Adipose tissue (tissue), 3 donors: ENCODE measurements around the gene HOMER2. TPM values are rescaled to one million over a fixed set of nuclear protein-coding genes. Genes with fewer than 3 reads are reported as not detected.

ENCODE experiments used
- H3K27ac ChIP-seq: one replicate; pipeline ENCODE4 v1.5.1; 2013; ENCODE audit warnings: low read depth, low read length
- WGBS, 3 donors: extraction: QIAGEN DNeasy Blood & Tissue Kit; methylation state at CpG; one replicate each; pipeline ENCODE4 v1.1.7; 2013; 5-methylcytosine and 5-hydroxymethylcytosine counted together
- polyA plus RNA-seq, 3 donors: library from polyadenylated mRNA; stranded (reverse); fragments of 200-250 nt; gene quantifications; one replicate each; pipeline ENCODE4 v1.2.3, GENCODE V29; 2013
- donor health status: healthy with polysubstance abuse.
- donor health status: Bipolar disorder and iron deficiency.
- donor health status: healthy.

HOMER2 gene
- polyA plus RNA-seq, 3 donors, result 2.8 to 84.9 (median 5.3) TPM

DNA sequence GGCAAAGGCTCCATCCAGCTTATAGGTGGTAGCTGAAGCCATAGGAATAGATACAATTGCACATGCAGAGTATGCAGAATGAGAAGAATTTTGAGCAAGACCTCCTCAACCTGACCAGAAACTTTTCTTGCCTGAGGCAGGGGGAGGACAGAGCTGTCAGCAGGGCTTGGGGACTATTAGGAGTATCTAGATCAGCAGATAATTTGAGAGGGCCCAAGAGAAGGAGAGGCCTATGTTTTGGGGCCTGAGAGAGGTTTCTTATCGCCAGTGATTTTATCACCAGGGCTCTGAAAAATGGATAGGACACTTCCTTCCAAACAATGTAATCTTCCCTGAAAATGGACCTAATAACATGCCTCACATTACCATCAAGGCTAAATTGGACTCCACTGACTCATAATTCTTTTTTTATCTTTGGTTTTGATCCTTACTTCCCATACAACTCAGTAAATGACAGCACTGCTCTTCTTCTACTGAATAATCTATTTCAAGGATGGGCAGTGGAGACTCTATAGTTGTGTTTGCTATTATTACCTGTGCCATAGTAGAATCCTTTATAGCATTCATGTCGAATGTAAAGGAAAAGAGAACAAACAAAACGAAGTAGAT is 17.7 kb upstream of the HOMER2 start:
- no peak overlapping the region for H3K27ac ChIP-seq
- 31 to 59% (median 57%) methylated on average over 3 of the region's 3 CpGs for WGBS, 3 donors

DNA sequence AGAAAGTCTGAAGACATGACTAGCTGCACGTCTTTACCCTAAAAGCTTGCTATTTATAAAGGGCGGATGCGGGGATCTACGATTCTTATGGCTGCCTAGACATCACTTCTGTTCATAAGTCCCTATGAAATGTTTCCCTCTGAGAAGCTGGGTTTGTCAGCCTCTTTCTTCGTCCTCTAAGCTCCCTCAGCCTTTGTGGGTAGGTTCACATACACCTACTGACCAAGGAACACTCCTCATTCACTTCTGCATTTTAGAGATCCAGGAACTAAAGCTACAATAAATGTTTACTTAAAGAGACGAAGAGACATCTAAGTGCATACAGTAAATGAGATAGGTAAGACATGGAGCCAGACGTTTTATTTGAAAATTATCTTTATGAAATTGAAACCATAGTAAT is 16.8 kb upstream of the HOMER2 start:
- WGBS, 3 donors, result 75 to 78% (median 78%) methylated on average over 7 of the region's 7 CpGs
- H3K27ac ChIP-seq, result no peak overlapping the region

- 61 to 95% (median 64%) methylated on average over 4 of the region's 4 CpGs for WGBS, 3 donors
- H3K27ac ChIP-seq, result no peak overlapping the region
These were observed 15.5 kb upstream of the HOMER2 start for GRCh38 chr15:82968066-82968465.

- H3K27ac ChIP-seq, result no peak overlapping the region
- 60 to 91% (median 62%) methylated on average over 4 of the region's 4 CpGs for WGBS, 3 donors
These were observed 14.2 kb upstream of the HOMER2 start for GRCh38 chr15:82966671-82967071.

DNA sequence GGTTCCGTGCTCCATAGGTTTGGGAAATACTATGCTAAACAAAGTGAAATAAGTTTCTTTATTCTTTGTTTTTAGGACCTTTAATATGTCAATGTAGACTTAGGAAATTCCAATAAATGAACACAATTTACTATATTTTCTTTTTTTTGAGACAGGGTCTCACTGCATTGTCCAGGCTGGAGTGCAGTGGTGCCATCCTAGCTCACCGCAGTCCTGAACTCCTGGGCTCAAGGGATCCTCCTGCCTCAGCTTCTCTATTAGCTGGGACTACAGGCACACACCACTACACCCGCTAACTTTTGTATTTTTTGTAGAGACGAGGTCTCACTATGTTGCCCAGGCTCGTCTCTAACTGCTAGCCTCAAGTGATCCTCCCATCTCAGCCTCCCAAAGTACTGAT is 12.4 kb upstream of the HOMER2 start:
- 97 to 99% (median 97%) methylated on average over 5 of the region's 5 CpGs for WGBS, 3 donors

DNA sequence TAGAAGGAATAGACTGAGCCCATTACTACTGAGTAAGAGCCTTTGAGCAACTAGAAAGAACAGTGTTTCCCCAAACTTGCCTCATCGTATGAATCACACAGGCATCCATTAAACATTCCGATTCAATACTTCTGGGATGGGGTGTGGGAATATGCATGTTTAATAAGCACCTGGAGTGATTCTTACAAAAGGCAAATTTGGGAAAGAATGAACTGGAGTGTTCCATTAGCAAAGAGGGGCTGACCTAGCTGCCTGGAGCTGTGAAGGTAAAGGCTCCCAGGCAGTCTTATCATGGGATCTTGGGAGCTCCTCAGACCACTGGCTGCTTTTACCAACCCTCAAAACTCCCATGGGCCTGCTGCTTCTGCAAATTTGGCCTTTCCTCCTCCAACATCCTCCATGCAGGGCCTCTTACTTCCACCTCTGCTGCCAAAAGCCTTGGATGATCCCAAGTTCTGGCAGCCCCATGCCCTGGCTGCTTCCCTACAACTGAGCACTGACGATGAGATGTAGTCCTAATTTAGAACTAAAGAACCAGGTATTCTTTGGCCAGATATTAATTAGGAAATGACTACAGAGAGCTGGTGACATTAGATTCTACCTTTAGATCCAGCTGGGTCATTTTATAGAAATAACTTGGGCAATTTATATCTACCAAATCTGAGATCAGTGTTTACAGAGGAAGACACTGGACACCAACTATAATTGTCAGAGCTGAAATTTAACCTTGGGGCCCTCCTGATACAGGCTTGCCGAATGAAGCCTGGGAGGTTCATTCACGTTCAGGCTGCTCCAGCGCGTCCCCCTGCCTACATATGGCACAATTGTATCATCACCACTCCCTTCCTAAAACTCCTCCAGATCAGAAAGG is 11.2 kb upstream of the HOMER2 start:
- 77 to 82% (median 80%) methylated on average over 7 of the region's 7 CpGs for WGBS, 3 donors
- H3K27ac ChIP-seq, result no peak overlapping the region

More for the DNA sequence above, 12.4 kb upstream of the HOMER2 start:
- H3K27ac ChIP-seq, result no peak overlapping the region

DNA sequence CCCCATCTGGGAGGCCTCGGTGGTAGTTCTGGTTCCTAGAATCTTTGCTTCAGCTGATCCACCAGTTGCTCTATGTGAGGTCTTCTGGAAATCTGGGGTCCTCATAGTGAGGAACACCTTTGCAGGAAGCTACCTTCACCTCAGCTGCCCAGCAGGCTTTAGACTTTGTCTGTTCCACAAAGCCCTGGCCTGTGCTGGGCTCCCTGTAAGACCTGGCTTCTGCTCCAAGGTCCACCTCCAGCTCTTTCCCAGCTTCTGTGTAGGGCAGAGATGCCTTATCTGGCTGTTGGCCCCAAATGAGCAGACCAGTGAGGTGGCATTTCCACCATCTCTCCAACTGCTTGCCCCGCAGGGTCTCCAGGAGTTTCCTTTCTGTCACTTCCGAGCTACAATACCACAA is 8.2 kb upstream of the HOMER2 start:
- 41 to 68% (median 66%) methylated on average over 3 of the region's 3 CpGs for whole genome bisulfite sequencing, 3 donors
- no peak overlapping the region for H3K27ac ChIP-seq

DNA sequence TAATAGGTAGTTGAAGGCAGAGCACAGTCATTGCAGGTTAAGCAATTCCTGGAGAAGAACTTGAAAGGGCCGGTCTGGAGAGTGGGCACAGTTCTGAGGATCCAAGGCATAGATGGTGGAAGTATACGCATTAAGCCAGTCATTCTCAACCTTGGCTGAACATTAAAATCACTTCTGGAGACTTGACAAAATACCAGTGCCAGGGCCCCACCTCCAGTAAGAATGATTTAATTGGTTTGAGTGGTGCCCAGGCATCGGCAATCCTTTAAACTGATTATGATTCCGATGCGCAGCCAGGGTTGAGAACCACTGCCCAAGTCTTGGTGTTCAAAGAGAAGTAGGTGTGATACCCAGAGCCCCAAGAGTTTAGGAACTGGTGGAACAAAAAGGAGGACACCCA is 6.9 kb upstream of the HOMER2 start:
- 48 to 94% (median 93%) methylated on average over 5 of the region's 5 CpGs for WGBS, 3 donors
- H3K27ac ChIP-seq, result no peak overlapping the region

DNA sequence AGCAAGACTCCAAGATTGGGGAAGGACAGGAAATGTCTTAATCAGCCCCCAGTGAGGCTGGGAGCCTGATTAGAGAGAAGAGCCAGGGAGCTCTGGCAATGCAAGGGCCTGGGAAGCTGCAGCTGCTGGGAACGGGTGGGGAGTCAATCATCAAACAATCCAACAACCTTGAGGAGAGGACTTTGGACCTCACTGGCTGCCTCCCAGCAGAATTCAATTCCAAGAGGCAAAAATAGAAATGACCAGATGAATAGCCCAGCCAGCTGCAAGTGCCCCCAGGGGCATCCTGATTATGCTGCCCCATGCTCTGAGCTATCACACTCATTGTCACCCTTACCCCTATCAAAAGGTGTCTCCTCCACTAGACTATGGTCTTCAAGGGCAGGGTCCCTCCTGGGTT is 6.1 kb upstream of the HOMER2 start:
- WGBS, 3 donors, result 8 to 93% (median 92%) methylated on average over 1 of the region's 1 CpG

DNA sequence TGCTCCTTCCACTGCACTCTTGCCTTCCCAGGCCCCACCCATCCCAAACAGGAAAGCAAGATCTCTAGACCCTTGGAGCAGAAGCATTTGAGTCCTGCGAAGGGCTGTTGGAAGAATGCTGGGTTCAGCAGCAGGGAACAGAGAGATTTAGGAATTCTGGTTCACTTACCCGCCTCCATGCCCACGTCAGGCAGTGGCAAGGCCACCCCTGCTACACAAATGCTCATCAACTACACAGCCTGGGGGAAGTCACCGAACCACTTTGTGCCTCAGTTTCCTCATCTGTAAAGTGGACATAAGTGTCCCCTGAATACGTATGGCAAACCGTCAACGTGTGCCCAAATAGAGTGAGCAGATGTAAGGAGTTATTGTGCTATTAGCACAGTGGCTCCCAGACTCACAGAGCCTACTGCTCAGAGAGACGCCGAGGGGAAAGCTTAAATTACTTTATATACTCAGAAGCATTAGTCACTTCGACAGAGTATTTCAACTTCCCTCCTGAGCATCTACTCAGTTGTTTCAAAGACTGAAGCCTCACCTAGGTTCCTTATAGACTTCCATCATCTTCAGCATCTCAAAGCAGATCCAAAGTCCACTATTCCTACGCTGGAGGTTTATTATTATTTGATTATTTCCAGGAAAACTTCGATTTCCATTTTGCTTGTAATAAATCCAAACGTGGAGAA is 905 bp downstream of the HOMER2 start:
- 20 to 55% (median 53%) methylated on average over 13 of the region's 13 CpGs for WGBS, 3 donors

More for the DNA sequence above, 6.1 kb upstream of the HOMER2 start:
- no peak overlapping the region for H3K27ac ChIP-seq

GRCh38 chr15:82950746-82951370 is 1.7 kb downstream of the HOMER2 start:
- WGBS, 3 donors, result 22 to 74% (median 66%) methylated on average over 6 of the region's 6 CpGs
- no peak overlapping the region for H3K27ac ChIP-seq

More for the DNA sequence above, 905 bp downstream of the HOMER2 start:
- no peak overlapping the region for H3K27ac ChIP-seq

- no peak overlapping the region for H3K27ac ChIP-seq
- WGBS, 3 donors, result 25 to 76% (median 66%) methylated on average over 5 of the region's 5 CpGs
These were observed 2.2 kb downstream of the HOMER2 start for GRCh38 chr15:82950295-82950694.

- H3K27ac ChIP-seq, result no peak overlapping the region
- 60 to 82% (median 82%) methylated on average over 8 of the region's 8 CpGs for WGBS, 3 donors
These were observed 6.3 kb downstream of the HOMER2 start for GRCh38 chr15:82946155-82946701.

DNA sequence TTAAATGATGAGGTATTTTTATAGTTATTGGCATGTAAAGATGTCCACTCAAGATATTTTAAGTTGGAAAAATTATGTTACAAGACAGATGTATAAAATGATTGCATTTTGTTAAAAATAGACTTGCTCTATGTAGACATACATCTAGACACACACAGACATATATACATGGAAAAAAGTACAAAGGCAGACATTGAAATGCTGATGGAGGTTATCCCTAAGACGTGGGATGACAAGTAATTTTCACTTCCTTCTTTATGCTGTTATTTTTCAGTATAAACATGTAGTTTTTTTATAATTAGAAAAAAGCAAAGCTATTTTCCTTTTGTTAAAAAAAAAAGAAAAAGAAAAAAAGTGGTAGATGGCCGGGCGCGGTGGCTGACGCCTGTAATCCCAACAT is 7.2 kb downstream of the HOMER2 start:
- no peak overlapping the region for H3K27ac ChIP-seq
- 79 to 86% (median 85%) methylated on average over 5 of the region's 5 CpGs for WGBS, 3 donors

GRCh38 chr15:82944821-82945220 is 7.7 kb downstream of the HOMER2 start:
- H3K27ac ChIP-seq, result no peak overlapping the region
- WGBS, 3 donors, result 49 to 74% (median 71%) methylated on average over 5 of the region's 5 CpGs

DNA sequence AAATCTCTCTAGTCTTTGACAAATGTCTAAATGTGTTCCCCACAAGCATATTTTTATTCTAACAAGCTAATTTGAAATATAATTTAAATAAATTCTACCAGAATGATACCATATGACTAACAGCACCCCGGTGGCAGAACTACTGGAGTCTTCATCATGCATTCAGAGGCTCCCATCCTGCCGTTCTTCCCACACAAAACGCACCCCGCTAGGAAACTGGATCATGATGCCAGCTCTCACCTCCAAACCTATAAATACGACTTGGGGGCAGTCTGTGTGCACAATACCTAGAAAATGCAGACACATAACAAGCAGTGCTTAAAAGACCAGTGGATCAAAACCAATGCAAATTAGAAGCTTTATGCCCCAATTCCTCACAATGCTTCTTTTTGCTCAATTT is 8.5 kb downstream of the HOMER2 start:
- H3K27ac ChIP-seq, result no peak overlapping the region
- WGBS, 3 donors, result 55 to 89% (median 88%) methylated on average over 5 of the region's 5 CpGs

GRCh38 chr15:82943176-82943575 is 9.3 kb downstream of the HOMER2 start:
- H3K27ac ChIP-seq, result no peak overlapping the region
- WGBS, 3 donors, result 46 to 76% (median 72%) methylated on average over 3 of the region's 3 CpGs

- H3K27ac ChIP-seq, result no peak overlapping the region
- 30 to 83% (median 72%) methylated on average over 8 of the region's 8 CpGs for WGBS, 3 donors
These were observed 9.8 kb downstream of the HOMER2 start for GRCh38 chr15:82942691-82943090.
